ENCODE results near the gene LUZP1.
"Not testable (repeated sequence)": the region's sequence is repeated elsewhere in the genome, so short reads cannot be mapped to it uniquely, and the experiment has no call there.

LUZP1 gene

DNA sequence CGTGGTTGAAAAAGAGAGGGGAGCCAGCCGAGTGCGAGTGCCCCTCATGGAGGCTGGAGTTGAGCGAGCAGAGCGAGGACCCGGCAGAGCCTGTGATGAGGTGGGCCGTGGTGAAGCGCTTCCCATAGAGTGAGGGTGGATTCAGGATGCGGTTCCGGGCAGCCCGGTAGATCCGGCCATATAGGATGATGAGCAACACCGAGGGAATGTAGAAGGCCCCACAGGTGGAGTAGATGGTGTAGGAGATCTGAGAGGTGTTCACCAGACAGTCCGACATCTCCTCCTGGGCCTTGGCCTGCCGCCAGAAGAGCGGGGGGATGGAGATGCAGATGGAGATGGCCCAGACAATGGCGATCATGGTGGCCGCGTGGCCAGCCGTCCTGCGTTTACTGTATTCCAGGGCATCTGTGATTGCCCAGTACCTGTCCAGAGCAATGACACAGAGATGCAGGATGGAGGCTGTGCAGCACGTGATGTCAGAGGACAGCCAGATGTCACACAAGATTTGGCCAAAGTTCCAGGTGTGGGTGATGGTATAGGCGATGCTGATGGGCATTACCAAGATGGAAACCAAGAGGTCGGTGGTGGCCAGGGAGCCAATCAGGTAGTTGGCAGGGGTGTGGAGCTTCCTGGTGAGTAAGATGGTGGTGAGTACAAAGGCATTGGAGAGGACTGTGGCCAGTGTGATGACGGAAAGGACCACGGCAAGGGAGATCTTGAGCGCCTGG, 24.9 kb upstream of the LUZP1 start:
- H3K4me3 ChIP-seq (ENCODE audit: low read length): no peak overlapping the region
- DNase-seq (ENCODE audit: low read depth, low spot score): no peak

DNA sequence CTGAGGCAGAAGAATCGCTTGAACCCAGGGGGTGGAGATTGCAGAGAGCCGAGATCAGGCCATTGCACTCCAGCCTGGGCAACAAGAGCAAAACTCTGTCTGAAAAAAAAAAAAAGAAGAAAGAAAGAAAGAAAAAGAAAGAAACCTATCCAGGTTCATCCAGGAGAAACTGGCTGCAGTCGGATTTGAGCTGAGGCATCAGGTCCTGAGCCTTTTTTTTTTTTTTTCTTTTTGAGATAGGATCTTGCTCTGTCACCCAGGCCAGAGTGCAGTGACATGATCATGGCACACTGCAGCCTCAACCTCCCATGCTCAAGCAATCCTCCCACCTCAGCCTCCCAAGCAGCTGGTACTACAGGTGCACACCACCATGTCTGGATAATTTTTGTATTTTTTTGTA, 22.5 kb upstream of the LUZP1 start:
- no peak overlapping the region for H3K4me3 ChIP-seq (ENCODE audit: low read length)
- no peak for DNase-seq (ENCODE audit: low read depth, low spot score)

DNA sequence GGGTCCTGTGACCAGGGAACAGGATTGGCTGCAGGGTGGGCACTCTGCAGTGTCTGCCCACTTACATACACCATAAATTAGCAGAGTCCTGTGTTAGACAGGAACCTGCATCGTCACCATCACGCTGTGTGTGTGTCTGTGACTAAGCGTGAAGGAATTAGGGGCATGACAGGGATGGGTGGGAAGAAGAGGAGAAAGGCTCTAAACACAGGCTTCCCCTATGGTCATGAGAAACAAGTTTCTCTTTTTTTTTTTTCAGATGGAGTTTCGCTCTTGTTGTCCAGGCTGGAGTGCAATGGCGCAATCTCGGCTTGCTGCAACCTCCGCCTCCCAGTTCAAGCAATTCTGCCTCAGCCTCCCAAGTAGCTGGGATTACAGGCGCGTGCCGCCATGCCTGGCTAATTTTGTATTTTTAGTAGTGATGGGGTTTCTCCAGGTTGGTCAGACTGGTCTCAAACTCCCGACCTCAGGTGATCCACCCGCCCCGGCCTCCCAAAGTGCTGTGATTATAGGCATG, 20.3 kb upstream of the LUZP1 start:
- not testable (repeated sequence) for H3K4me3 ChIP-seq (ENCODE audit: low read length); DNase-seq (ENCODE audit: low read depth, low spot score)

DNA sequence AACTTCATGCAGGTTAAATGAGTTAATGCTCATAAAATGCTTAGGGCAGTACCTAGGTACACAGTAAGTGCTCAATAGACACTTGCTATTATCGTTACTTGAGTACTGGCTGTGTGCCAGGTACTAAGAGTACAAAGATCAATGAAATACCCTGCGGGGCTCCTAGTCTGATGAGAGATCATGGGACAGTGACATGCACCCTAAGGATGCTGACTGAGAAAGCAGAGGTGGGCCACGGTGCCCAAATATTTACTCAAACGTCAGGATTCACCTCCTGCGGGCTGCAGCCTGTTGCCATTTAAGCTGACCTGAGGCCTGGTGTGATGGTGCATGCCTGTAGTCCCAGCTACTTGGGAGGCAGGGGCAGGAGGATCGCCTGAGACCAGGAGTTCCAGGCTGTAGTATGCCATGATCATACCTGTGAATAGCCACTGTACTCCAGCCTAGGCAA, 19.8 kb upstream of the LUZP1 start:
- no peak for DNase-seq (ENCODE audit: low read depth, low spot score)
- H3K4me3 ChIP-seq (ENCODE audit: low read length): no peak overlapping the region

DNA sequence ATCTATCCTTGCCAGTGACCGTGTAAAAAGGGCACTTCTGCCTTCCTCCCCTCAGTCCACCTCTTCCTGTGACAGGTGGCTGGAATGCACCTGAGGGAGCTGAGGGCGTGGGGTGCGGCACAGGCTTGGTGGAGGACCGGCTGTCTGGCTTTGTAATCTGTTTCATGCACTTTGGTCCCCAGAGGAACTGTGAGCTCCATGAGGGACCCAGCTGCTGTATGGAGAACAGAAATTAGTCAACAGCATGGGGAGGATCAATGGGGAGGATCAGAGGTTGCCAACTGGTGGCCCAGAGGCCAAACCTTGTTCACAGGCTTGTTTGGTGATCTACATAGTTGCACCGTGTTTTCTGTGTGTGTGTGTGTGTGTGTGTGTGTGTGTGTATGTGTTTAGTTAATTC, 19.0 kb upstream of the LUZP1 start:
- H3K4me3 ChIP-seq (ENCODE audit: low read length): no peak overlapping the region
- DNase-seq (ENCODE audit: low read depth, low spot score): no peak

DNA sequence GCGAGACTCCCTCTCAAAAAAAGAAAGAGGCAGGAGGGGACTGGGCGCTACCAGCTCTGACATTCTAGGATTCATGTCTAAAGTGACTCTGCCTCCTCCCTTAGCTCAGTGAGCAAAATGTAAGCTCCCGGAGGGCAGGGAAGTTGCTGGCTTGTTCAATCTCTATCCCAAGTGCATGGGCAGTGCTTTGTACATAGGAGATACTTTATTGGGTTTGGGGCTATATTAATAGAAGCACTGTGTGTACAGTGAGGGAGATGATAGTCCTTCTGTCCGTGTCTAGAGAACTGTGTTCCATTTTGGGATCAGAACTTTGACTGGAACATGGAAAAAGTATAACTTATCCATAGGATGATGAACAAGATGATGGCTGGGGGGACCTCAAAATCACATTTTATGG, 16.7 kb upstream of the LUZP1 start:
- no peak for DNase-seq (ENCODE audit: low read depth, low spot score)
- no peak overlapping the region for H3K4me3 ChIP-seq (ENCODE audit: low read length)

DNA sequence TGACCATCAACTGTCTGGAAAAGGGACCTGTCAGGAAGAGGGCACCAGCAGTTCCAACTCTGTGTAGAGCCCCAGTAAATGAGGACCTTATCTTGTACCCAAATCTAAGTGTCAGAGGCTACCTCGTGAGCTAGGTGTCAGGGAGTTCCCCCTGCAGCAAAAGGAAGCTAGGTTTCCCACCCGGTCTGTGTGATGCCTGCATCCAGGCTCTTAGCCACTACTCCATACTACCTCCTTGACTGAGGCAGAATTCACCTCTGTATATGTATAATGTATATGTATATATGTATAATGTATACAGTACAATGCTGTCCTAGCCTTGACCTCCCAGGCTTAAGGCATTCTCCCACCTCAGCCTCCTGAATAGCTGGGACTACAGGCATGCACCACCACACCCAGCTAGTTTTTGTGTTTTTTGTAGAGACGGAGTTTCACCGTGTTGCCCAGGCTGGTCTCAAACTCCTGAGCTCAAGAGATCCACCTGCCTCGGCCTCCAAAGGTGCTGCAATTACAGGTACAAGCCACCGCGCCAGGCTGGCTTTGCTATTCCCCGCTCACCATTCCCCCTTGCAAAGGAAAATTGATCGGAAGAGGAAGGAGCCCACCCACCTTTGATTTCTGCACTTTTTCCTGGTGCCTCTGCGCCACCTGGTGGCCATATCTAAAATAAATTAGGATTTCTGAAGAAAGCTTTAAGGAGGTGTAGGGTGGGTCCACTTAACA, 15.7 kb upstream of the LUZP1 start:
- H3K4me3 ChIP-seq (ENCODE audit: low read length): no peak overlapping the region

DNA sequence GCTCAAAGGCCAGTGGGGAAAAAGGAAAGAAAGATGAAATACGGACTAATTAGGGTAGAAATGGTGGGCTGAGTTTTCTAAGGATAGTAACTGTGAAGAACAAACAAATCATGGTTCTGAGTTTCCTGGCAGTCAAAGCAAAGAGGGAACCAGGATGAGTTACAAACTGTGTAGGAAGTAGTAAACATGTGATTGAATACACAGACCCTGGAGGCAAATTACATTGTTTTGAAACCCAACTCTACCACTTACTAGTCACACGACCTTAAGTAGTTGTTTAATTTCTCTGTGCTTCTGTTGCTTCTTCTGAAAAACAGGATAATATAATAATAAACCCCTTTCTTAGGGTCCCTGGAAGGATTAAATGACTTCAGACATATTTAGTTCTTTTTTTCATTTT, 11.2 kb upstream of the LUZP1 start:
- DNase-seq (ENCODE audit: low read depth, low spot score): no peak
- no peak overlapping the region for H3K4me3 ChIP-seq (ENCODE audit: low read length)

More for the DNA sequence above, 15.7 kb upstream of the LUZP1 start:
- peak; percentile 33 for DNase-seq (ENCODE audit: low read depth, low spot score)

DNA sequence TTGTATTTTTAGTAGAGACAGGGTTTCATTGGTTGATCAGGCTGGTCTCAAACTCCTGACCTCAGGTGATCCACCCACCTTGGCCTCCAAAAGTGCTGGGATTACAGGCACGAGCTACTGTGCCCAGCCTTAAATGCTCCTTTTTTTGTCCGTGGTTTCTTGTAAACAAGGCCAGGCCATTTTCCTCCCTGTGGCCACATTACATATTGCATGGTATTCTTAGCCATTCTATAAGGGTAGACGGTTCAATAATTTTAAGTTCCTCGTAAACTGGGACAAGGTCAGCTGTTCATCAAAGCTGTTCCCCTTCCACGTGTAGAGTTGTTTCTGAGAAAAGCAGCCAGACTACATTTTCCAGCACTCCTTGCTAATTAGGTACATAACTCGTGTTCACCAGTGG, 10.3 kb upstream of the LUZP1 start:
- DNase-seq (ENCODE audit: low read depth, low spot score): no peak
- H3K4me3 ChIP-seq (ENCODE audit: low read length): no peak overlapping the region

DNA sequence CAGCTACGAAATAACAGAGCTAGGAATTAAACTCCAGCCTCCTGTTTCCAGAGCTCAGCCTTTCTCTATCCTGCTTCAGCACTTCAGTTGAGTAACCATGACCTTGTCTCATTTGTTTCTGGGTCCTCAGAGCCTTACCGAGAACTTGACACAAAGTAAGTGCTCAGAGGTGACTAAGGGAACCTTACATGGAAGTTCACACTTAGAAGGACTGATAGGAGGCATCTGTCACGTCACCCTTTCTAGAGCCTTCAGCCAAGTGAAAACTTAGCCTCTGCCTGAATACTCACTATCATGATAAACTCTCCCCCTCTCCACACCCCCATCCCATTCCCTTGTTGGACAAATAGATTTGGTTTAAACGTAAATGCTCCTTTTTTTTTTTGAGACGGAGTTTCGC, 9.8 kb upstream of the LUZP1 start:
- H3K4me3 ChIP-seq (ENCODE audit: low read length): no peak overlapping the region

DNA sequence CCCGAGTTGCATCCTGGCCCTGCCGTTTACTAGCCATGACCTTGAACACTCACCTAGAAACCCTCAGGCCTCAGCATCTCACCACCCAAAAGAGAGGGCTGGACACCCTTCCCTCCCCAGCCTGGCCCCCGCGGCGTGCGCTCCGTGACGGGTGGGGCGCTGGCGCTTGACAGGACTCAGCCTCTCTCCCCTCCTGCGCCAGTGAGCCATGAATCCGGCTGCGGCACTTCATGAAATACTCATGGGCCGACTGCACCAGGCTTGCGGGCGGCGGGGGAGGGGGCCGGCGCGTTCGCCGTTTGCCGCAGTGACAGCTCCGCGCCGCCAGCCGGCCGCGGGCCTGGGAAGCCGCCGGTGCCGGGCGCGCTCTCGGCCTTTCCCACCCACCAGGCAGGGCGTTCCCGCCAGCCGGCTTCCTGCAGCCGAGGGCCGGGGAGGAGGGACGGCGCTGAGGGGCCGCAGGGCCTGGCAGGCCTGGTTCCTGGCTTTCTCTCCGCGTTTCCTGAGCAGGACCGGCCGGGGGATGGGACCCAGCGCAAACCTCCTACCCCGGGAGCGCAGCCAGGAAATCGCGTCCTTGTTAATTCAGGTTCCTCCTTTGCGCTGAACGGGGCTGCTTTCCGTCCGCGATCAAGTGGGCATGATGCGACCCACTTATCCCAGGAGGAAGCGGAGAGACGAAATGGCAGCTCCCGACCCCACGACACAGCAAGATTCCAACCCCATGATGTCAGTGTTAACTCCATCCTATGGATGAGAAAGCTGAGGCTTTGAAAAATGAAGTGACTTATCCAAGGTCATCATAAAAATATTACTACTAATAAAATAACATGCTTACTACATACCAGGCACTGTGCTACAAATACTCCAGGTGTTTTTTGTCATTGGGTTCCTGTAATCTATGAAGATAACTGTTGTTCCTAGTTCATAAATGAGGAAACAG, 9.1 kb upstream of the LUZP1 start:
- H3K4me3 ChIP-seq (ENCODE audit: low read length): peak overlapping the region; percentile 46
- peak; percentile 39 for DNase-seq (ENCODE audit: low read depth, low spot score)

More for the DNA sequence above, 9.8 kb upstream of the LUZP1 start:
- no peak for DNase-seq (ENCODE audit: low read depth, low spot score)

DNA sequence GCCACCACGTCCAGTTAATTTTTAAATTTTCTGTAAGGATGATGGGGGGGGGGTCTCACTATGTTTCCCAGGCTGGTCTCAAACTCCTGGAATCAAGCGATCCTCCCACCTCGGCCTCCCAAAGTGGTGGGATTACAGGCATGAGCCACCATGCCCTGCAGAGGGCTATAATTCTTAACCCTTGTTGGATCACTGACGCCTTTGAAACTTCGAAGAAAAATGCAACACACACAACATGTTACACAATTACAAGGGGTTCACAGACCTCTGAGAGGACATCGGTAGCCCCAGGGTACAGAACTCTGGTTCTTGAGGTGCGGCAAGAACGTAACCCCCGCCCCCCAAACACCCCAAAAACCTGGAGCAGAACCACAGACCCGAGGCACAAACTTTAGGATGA, 8.4 kb upstream of the LUZP1 start:
- H3K4me3 ChIP-seq (ENCODE audit: low read length): peak overlapping the region; percentile 46
- DNase-seq (ENCODE audit: low read depth, low spot score): no peak

DNA sequence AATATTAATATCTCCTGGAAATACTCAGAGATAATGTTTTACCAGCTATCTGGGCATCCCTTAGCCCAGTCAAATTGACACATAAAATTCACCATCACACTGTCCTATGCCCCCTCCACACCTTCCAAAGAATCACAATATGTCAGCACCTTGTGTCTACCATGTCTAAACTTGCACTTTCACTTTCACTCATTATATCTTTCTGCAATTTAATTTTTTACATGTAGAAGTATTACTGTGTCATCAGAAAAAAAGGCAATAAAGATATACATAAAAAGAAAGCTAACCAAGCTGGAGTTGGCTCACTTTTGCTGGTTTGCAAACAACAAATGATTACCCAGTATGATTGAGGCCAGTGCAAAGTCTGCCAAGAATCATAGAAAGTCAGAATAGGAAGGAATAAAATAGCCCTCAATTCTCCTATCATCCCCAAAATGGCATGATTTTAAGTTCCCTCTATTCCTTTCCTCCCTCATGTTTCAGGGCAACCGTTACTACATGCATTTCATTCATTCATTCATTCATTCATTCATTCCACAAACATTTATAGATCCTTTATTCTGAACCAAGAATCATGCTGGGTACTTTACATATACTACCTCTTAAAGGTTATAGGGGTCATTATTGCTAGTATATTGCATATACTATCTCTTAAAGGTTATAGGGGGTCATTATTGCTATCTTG, 5.9 kb upstream of the LUZP1 start:
- no peak for DNase-seq (ENCODE audit: low read depth, low spot score)
- no peak overlapping the region for H3K4me3 ChIP-seq (ENCODE audit: low read length)

DNA sequence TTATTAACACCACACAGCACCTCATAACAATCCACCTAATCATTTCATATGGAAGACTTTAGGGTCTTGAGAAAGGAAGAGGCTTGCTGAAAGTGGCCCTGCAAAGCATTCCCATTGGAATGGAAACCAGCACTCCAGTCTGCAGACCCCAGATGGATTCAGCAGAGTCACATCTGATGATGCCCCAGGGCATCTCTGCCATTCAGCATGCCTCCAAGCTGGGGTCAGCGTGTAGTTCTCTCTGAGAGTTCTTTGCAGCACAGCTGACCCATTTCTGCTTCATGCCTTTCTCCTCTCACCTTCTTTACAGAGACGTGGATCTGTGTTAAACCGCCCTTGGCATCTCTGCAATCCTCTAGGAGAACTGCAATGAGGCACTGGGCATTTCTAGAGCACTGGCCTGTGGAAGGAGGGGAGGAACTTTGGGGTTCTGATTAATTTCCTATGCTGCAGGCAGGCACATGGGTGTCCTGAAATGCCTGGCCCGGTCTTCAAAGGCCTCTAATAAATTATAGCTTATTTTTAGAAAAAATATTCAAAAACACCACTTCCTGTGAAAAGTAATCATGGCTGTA, 2.6 kb upstream of the LUZP1 start:
- H3K4me3 ChIP-seq (ENCODE audit: low read length): no peak overlapping the region
- no peak for DNase-seq (ENCODE audit: low read depth, low spot score)

DNA sequence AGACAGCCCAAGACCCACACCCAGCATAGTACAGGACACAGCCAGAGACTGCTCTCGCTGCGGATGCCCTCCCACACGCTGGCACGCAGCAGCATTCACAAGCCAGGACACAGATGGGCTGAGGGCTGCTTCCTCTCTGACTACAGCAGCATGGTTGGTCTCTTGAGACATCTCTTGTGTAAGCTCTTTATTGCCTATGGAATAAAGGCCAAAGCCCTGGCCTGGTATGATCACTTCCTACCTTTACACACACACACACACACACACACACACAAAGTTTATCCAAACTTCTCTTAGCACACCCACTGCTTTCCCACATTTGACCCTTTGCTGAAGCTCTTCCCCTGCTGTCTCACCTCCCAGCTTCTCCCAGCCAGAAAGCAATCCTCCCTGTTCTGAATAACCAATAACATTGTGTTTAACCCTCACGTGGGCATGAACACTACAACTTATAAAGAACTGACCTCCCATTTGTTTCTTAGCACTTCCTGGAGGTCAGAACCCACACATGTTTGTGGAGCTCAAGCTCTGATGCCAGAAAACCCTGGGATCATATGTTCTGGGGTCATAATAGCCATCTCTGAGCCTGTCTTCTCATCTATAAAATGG, 1.2 kb upstream of the LUZP1 start:
- H3K4me3 ChIP-seq (ENCODE audit: low read length): no peak overlapping the region
- no peak for DNase-seq (ENCODE audit: low read depth, low spot score)

DNA sequence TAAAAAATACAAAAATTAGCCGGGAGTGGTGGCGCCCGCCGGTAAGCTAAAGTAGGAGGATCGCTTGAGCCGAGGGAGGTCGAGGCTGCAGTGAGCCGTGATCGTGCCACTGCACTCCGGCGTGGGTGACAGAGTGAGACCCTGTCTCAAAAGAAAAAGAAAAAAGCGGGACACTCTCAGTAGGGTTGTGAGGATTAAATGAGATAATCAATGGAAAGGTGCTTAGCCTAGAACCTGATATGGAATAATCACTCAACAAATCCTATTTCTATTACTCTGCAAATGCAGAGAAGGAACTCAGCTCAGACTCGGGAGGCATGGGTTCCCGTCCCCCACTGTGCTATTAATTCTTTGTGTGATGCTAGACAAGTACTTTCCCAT, 529 bp upstream of the LUZP1 start:
- no peak for DNase-seq (ENCODE audit: low read depth, low spot score)
- no peak overlapping the region for H3K4me3 ChIP-seq (ENCODE audit: low read length)

DNA sequence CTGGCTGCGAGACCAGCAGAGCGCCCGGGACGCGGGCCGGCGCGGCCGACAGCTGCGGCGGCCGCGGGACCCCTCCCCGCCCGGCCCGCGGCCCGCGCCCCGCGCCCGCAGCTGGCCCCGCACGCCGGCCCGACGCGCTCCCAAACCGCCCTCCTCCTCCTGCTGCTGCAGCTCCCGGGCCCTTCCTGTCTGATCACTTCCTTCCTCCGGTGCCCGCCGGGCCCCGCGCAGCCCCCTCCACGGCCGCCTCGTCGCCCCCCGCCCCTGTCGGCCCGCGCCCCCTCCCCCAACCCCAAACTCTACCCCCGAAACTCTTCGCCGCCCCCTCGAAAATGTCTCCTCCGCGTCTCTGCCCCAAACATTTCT, 594 bp downstream of the LUZP1 start:
- H3K4me3 ChIP-seq (ENCODE audit: low read length): peak overlapping the region; percentile 85
- DNase-seq (ENCODE audit: low read depth, low spot score): no peak

DNA sequence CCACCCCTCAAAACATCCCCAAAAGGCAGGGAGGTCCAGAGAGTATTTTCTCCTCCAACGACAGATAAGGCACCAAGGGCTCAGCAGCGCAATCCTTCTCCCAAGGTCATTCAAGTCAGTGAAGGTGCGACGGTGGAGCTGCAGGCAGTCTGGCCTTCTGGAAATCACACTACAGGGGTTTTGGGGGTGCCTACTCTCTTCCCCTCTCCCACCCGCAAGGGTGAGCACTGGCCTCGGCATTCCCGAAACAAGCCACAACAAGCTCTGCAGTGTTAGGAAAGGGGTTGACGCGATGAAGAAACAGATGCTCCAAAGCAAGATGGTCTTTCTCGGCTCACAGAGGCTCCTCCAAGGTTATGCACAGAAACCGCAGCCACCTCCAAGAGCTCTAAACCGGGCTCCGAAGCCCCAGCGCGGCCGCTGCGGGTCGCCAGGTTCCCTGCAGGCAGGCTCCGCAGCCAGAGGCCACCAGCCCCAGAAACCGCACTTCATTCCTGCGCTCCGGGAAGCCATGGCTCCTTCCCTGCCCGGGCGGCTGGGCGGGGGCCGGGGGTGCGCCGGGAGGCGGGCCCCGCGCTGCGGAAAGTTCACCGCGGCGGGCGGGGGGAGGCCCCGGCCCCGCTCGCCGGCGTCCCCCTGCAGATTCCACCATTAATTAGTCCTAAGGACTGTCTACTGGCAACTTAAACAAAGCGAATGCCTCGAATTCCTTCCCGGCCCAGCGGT, 1.1 kb downstream of the LUZP1 start:
- H3K4me3 ChIP-seq (ENCODE audit: low read length): peak overlapping the region; percentile 85
- peak; percentile 28 for DNase-seq (ENCODE audit: low read depth, low spot score)
